ENCODE measurements around the gene DMD.

The DMD gene

DNA sequence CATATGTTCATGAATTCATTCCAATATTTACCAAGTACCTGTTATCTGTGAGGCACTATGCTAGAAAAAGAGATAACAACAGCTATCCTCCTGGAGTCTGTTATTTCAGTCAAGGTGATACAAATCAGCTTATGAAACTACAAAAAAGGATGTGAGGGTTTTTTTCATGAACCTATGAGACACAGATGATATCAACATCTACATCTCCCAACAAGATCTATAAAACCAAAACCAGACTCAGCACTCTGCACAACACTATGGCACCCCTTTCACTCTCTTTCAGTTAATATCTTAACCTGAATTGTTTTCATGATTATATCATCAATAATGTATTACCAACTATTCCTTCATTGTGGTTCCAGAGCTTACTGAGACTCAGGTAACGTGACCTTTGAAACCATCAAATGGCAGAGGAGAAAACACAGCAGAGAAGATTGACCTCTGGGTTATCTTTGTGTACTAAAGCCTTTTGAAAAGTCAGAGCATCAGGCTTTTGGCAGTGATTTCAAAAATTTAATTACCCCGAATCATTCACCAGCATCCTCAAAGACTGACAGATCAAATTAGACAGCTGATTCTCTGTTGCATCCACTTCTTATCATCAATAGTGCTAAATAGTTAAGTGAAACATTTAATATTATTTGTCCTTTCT lies 1894.9 kb downstream of the DMD start:
- no peak for DNase-seq

- no peak for DNase-seq
Measured at GRCh38 chrX:31314921-31315320, 1896.4 kb downstream of the DMD start.

- DNase-seq: no peak
Measured at GRCh38 chrX:31307952-31308351, 1903.4 kb downstream of the DMD start.

DNA sequence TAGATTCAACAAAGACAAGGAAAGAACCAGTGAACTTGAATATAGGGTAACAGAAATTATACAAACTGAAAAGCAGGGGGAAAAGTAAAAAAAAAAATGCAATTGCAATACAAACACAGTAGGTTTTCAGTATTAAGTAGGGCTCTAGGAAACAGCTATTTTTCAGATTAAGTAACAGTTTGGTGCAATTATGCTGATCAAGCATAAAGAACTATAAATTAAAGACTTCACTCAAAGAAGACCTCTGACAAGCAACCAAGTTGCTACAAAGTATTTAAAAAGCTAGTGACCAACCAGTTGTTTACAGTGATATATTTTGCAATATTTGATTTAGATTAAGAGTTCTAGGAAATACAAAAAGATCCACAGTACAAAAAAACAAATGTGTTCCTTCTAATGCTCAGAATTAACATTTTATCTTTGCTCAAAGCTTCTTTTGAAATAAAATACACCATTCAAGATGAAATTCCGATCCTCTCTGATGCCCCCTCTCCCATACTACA lies 1908.7 kb downstream of the DMD start:
- DNase-seq: no peak

DNA sequence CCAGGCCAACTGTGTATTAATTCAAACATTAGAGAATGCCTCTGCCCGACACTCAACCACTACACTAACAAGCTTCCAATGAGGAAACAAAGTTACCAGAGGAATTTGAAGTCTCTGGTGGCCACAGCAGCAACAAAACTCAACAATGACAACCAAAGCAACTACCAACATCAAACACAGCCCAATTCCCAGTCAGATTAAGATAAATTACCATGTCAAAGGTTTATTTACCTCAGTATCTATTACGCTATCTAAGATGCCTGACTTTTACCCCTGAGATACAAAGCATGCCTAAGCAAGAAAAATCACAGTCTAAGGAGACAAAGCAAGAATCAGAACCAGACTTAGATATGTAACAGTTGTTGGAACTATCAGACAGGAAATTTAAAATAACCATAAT lies 1909.4 kb downstream of the DMD start:
- DNase-seq: no peak

DNA sequence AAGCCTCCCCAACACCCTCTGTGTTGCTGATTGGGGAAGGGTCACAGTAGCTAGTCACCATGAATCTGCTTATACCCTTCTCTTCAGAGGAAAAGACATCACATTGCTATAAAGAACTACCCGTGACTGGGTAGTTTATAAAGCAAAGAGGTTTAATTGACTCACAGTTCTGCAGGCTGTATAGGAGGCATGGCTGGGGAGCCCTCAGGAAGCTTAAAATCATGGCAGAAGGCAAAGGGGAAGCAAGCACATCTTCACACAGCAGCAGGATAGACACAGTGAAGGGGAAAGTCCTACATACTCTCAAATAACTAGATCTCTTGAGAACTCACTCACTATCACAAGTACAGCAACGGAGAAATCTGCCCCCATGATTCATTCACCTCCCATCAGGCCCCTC lies 1910.1 kb downstream of the DMD start:
- no peak for DNase-seq

- DNase-seq: no peak
Measured at GRCh38 chrX:31298916-31299315, 1912.4 kb downstream of the DMD start.

DNA sequence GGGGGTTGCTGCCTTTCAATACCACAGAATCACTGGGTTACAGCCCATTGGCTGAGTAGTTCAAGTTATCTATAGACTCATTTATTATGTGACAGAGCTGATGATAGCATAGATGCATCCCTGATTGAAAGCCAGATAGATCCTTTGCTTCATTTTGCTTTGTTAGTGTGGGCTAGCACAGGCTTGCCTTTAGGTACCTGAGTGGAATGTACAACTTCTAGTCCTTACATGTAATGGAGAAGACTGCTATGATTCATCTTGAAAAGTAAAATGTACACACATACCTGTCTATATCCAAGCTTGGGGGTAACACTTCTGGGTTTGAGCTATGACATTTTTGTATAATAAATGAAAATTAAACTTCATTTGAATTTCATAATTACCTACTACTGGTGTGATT lies 1913.5 kb downstream of the DMD start:
- no peak for DNase-seq

- DNase-seq: no peak
Measured at GRCh38 chrX:31294475-31294874, 1916.9 kb downstream of the DMD start.

DNA sequence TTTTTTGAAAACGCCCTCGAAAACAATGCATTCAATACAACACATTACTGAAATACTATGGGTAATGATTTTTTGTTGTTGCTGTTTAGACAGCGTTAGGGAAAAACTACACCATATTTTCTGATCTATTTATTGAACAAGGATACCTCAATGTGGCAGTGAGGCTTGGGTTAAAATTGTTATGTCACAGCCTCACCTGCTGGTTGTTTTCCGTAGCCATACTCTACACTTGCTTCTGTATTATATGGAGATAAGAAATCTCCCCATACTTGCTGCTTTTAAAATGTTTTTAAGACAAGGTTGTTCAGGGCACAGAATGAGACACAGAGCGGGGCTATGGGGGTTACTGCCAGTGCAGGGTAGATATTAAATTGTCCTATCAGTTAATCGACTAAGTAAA lies 1917.9 kb downstream of the DMD start:
- DNase-seq: no peak

DNA sequence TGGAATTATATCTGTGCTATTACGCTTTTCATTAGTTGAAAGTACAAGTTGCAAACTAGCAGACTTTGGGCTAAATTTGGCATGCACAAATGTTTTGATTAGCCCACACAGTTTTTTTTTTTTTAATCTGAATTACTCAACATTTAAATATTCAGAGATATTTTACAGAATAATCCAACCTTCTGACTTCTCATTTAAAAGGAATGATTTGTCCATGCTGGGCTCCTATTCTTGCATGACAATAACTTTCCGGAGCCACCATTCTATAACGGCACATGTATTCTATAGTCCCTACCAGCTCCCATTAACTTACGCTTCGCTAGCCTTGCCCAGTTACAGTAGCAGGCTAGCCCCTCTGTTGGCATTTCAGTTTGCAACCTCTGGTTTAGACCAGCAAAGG lies 1920.2 kb downstream of the DMD start:
- no peak for DNase-seq

GRCh38 chrX:31287861-31288260 lies 1923.5 kb downstream of the DMD start:
- no peak for DNase-seq

- no peak for DNase-seq
Measured at GRCh38 chrX:31280580-31280979, 1930.8 kb downstream of the DMD start.

DNA sequence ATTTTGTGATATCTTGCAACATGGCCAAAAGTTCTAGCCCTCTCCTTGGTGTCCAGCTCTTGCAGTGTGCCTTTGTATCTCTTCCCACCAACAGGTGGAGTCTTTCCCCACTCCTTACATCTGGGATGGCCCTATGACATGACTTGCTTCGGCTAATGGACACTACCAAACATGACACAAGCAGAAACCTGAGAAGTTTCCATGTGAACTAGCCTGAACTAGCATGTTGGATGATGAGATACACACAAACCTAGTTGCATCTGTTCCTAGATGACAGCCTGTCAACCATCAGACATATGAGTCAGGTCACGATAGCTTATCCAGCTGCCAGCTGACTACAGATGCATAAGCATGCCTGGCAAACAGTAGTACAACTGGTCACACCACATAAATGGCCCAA lies 1932.0 kb downstream of the DMD start:
- DNase-seq: no peak

- no peak for DNase-seq
Measured at GRCh38 chrX:31272472-31272775, 1938.9 kb downstream of the DMD start.

GRCh38 chrX:31271615-31272471 lies 1939.5 kb downstream of the DMD start:
- no peak for DNase-seq

DNA sequence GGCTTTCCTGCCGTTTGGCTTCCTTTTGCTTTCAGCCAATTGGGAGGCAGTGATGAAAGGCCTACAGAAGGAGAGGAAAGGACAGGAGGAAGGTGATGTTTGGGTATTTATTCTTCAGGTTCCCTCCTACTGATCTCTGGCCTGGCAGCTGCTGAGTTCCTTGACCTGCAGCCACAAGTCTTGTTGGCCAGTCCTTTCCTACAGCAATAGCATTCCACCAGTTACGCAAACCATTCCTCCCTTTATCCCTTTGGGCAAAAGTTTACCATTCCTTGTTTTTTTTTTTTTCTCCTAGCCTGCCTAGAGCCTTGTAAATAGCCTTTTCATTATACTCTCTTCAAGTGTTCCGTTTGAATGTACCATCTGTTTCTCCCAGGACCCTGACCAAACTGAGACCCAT lies 1941.4 kb downstream of the DMD start:
- no peak for DNase-seq

GRCh38 chrX:31268359-31268758 lies 1943.0 kb downstream of the DMD start:
- no peak for DNase-seq

GRCh38 chrX:31266203-31267076 lies 1944.9 kb downstream of the DMD start:
- DNase-seq: no peak

DNA sequence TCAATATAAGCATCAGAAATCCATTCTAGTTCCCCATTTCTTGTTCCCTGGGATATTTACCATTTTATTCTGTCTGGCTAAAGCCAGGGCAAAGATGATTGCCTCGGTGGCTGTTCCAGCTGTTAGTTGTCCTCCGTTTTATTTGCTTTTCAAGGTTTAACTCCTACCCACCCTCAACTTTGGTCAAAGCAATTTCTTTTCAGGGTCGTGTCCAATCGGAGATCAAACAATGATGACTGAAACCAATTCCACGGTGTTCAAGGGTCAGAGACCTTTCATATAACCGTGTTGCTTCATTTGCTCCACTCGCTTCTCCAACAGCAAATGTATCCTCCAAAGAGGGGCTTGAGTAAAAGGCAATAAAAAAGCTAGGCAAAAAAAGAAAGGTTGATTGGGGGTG lies 1946.0 kb downstream of the DMD start:
- no peak for DNase-seq

DNA sequence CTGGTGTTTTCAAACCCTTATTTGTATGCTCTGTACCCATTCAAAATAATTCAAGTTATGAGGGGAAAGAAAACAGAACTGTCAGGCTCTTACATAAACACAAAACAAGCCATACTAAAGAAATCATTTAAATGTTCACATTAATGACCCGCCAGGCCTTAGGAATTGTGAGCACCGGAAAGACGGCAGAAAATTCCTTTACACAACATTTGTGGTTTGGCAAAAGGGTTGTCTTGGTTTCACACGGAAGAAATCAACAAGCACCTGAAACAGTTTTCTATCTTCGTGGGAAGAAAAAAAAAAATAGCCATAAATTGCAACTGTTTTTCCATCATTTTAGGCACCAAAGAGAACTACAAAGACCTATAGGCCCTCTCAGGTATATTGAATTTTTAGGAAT lies 1951.0 kb downstream of the DMD start:
- DNase-seq: no peak

DNA sequence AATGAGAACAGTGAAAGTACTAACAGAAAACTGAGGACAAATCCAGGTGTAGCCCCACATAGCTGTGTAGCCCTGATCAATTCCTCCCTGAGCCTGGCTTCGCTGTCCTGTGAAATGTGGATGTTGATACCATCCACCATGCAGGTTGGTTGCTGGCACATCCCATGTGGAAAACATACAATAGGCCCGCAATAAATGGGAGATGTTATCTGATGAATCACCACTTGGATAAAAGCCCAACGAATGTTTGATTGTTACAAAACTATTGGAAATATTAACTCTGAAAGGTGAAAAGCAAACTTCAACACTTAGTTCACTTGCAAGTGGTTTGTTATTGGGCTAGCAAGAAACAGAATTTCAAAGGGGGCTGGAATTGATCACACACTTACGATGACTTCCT lies 1953.2 kb downstream of the DMD start:
- no peak for DNase-seq

- DNase-seq: no peak
Measured at GRCh38 chrX:31255310-31256033, 1955.9 kb downstream of the DMD start.

Measured in NK-92 treated with Interleukin-12 subunit alpha and Interleukin-12 subunit beta, amount 100 ng/mL, for 24 hours (cell line).